ENCODE results near the gene PUS7. TPM values are rescaled to one million over a fixed set of nuclear protein-coding genes. Genes with fewer than 3 reads are reported as not detected.
"Not testable (repeated sequence)": the region's sequence is repeated elsewhere in the genome, so short reads cannot be mapped to it uniquely, and the experiment has no call there.

PUS7 gene
- total RNA-seq, 1 donor from 2014 or later = 20.0 TPM

- Mint-ChIP-seq H3K4me3 (ENCODE audit: unreplicated experiment) (no peak overlapping the region), H3K4me1 (ENCODE audit: low read depth, unreplicated experiment) (no peaks in the 10 kb centered on the region), H3K27ac (ENCODE audit: unreplicated experiment) (no peak overlapping the region), H3K27me3 (ENCODE audit: unreplicated experiment) (no peaks in the 10 kb centered on the region), H3K9me3 (ENCODE audit: unreplicated experiment) (no peaks in the 10 kb centered on the region), H3K36me3 (ENCODE audit: unreplicated experiment) (no peaks in the 10 kb centered on the region)
- DNase-seq = no peak
- TF ChIP-seq, protein P1, sequence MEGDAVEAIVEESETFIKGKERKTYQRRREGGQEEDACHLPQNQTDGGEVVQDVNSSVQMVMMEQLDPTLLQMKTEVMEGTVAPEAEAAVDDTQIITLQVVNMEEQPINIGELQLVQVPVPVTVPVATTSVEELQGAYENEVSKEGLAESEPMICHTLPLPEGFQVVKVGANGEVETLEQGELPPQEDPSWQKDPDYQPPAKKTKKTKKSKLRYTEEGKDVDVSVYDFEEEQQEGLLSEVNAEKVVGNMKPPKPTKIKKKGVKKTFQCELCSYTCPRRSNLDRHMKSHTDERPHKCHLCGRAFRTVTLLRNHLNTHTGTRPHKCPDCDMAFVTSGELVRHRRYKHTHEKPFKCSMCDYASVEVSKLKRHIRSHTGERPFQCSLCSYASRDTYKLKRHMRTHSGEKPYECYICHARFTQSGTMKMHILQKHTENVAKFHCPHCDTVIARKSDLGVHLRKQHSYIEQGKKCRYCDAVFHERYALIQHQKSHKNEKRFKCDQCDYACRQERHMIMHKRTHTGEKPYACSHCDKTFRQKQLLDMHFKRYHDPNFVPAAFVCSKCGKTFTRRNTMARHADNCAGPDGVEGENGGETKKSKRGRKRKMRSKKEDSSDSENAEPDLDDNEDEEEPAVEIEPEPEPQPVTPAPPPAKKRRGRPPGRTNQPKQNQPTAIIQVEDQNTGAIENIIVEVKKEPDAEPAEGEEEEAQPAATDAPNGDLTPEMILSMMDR (IDR thresholded peaks at IDR 0.05; ENCODE audit: partially characterized antibody, unreplicated experiment) = no peak
Observed at GRCh38 chr7:105438847-105439173, 83.3 kb downstream of the PUS7 start.

- no peak for DNase-seq
- H3K27ac Mint-ChIP-seq (ENCODE audit: unreplicated experiment) = no peak overlapping the region
- H3K36me3 Mint-ChIP-seq (ENCODE audit: unreplicated experiment) = no peaks in the 10 kb centered on the region
- H3K4me1 Mint-ChIP-seq (ENCODE audit: low read depth, unreplicated experiment) = no peaks in the 10 kb centered on the region
- no peaks in the 10 kb centered on the region for H3K9me3 Mint-ChIP-seq (ENCODE audit: unreplicated experiment)
- no peak overlapping the region for H3K4me3 Mint-ChIP-seq (ENCODE audit: unreplicated experiment)
- H3K27me3 Mint-ChIP-seq (ENCODE audit: unreplicated experiment) = no peaks in the 10 kb centered on the region
- TF ChIP-seq, protein P1 (IDR thresholded peaks at IDR 0.05; ENCODE audit: partially characterized antibody, unreplicated experiment) = no peak
Observed at GRCh38 chr7:105438254-105438653, 83.8 kb downstream of the PUS7 start.

DNA sequence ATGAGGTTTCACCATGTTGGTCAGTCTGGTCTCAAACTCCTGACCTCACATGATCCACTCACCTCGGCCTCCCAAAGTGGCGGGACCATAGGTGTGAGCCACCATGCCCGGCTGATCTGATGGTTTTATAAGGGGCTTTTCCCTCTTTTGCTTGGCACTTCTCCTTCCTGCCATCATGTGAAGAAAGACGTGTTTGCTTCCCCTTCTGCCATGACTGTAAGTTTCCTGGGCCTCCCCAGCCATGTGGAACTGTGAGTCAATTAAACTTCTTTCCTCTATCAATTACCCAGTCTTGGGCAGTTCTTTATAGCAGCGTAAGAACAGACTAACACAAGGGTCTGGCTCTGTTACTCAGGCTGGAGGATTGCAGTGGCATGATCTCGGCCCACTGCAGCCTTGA, 84.7 kb downstream of the PUS7 start:
- not testable (repeated sequence) for H3K4me1 Mint-ChIP-seq (ENCODE audit: low read depth, unreplicated experiment); H3K27ac Mint-ChIP-seq (ENCODE audit: unreplicated experiment); H3K36me3 Mint-ChIP-seq (ENCODE audit: unreplicated experiment)

DNA sequence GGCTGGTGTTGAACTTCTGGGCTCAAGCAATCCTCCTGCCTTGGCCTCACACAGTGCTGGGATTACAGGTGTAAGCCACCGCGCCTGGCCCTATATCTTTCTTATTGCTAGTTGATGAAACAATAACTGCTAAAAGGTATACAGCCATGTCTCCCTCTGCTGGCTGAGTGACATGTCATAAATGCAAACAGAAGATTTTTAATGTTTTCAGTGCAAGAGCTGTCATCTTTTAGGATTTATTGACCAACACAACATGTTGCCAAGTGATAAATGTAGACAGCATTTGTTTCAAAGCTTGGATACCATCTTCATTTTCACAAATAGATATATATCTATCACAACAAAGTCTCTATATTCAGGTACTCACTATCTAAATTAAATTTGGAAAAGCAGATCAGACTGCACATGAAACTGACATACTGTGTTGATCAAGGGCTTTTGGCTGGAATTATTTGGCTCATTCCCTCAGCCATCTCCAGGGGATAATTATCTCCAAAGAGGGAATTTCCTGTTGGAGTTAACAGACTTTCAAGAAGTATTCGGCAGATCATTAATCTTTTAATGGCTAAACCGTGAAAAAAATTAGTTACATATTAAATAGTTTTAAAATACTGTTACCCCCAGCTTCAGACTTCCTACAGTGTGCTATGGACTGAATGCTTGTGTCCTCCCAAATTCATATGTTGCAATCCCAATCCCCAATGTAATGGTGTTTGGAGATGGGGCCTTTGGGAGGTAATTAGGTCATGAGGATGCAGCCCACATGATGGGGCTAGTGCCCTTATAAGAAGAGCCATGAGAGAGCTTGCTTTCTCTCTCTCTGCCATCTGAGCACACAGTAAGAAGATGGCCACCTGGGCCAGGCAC, 92.1 kb downstream of the PUS7 start:
- TF ChIP-seq, protein P1 (IDR thresholded peaks at IDR 0.05; ENCODE audit: partially characterized antibody, unreplicated experiment) = peak; percentile 6
- Mint-ChIP-seq H3K27me3 (ENCODE audit: unreplicated experiment) (no peaks in the 10 kb centered on the region), H3K9me3 (ENCODE audit: unreplicated experiment) (no peaks in the 10 kb centered on the region), H3K27ac (ENCODE audit: unreplicated experiment) (no peak overlapping the region), H3K4me1 (ENCODE audit: low read depth, unreplicated experiment) (no peaks in the 10 kb centered on the region), H3K4me3 (ENCODE audit: unreplicated experiment) (no peak overlapping the region), H3K36me3 (ENCODE audit: unreplicated experiment) (no peaks in the 10 kb centered on the region)
- no peak for DNase-seq

More for the DNA sequence above, 84.7 kb downstream of the PUS7 start:
- DNase-seq; H3K9me3 Mint-ChIP-seq (ENCODE audit: unreplicated experiment); H3K4me3 Mint-ChIP-seq (ENCODE audit: unreplicated experiment); H3K27me3 Mint-ChIP-seq (ENCODE audit: unreplicated experiment): not testable (repeated sequence)

GRCh38 chr7:105426606-105427146, 95.4 kb downstream of the PUS7 start:
- Mint-ChIP-seq H3K27me3 (ENCODE audit: unreplicated experiment) (no peaks in the 10 kb centered on the region), H3K9me3 (ENCODE audit: unreplicated experiment) (no peaks in the 10 kb centered on the region), H3K4me1 (ENCODE audit: low read depth, unreplicated experiment) (no peaks in the 10 kb centered on the region), H3K4me3 (ENCODE audit: unreplicated experiment) (no peak overlapping the region), H3K27ac (ENCODE audit: unreplicated experiment) (no peak overlapping the region), H3K36me3 (ENCODE audit: unreplicated experiment) (no peaks in the 10 kb centered on the region)
- DNase-seq = no peak
- TF ChIP-seq, protein P1 (IDR thresholded peaks at IDR 0.05; ENCODE audit: partially characterized antibody, unreplicated experiment) = no peak

All from glutamatergic neuron (in vitro differentiated cells).